Thyroid gland (tissue), 4 donors: ENCODE data around the gene NOTCH3.

Source experiments
- POLR2A ChIP-seq, 2 donors: fragments of 450-650 bp; IDR thresholded peaks; one replicate each; pipeline ENCODE4 v1.6.1; 2017; ENCODE audit warnings: antibody characterized with exemption in 2 of 2, mild to moderate bottlenecking in 2 of 2, moderate library complexity in 1 of 2
- TF ChIP-seq, protein P1 (sequence below), 6 experiments: fragments of 200-600 bp in 3 of 6; fragments of 450-650 bp in 3 of 6; sonication (generic) in 3 of 6; IDR thresholded peaks; one replicate each; pipeline ENCODE4 v1.5.1; 2016 to 2019; ENCODE audit warnings: antibody characterized with exemption in 6 of 6, mild to moderate bottlenecking in 2 of 6, inconsistent platforms in 1 of 6, moderate library complexity in 1 of 6

DNA sequence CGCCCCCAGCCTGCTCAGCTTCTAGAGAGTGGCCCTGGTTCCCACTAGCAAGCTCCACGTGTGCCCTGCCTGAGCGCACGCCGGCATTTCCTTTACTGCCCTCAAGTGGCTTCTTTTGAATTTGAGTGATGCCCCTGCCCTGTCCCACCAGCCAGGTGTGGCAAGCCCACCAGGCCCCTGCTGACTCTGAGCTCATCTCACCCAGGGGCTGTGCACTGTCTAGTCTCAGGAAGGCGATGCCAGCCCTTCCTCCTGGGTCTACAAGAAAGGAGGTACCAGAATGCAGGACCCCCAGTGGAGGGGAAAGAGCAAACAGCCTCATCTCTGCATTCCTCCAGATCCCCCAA is 48.7 kb upstream of the NOTCH3 start:
- TF ChIP-seq POLR2A (IDR thresholded peaks at IDR 0.05) = no peak
- TF ChIP-seq, protein P1, sequence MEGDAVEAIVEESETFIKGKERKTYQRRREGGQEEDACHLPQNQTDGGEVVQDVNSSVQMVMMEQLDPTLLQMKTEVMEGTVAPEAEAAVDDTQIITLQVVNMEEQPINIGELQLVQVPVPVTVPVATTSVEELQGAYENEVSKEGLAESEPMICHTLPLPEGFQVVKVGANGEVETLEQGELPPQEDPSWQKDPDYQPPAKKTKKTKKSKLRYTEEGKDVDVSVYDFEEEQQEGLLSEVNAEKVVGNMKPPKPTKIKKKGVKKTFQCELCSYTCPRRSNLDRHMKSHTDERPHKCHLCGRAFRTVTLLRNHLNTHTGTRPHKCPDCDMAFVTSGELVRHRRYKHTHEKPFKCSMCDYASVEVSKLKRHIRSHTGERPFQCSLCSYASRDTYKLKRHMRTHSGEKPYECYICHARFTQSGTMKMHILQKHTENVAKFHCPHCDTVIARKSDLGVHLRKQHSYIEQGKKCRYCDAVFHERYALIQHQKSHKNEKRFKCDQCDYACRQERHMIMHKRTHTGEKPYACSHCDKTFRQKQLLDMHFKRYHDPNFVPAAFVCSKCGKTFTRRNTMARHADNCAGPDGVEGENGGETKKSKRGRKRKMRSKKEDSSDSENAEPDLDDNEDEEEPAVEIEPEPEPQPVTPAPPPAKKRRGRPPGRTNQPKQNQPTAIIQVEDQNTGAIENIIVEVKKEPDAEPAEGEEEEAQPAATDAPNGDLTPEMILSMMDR (IDR thresholded peaks at IDR 0.05) = no peak
